K562 (cell line): ENCODE data around the gene CHST12. TPM values are rescaled to one million over a fixed set of nuclear protein-coding genes. Genes with fewer than 3 reads are reported as not detected.
A peak's percentile ranks its signal among the peaks of the same experiment; 100 is the strongest.
"Not testable (repeated sequence)": the region's sequence is repeated elsewhere in the genome, so short reads cannot be mapped to it uniquely, and the experiment has no call there.

ENCODE experiments used
- ATAC-seq: fragments of 200-7000 bp; cut with Tn5 transposase; 3 replicates; pipeline ENCODE4 v1.9.1; 2020; ENCODE audit warnings: moderate library complexity
- BruUV-seq: library from RNA; stranded (reverse); fragments of 400-500 nt; replicated peaks from 2 replicates; lab custom pipeline; 2021; lab: Mats Ljungman, UMichigan
- CTCF ChIA-PET: fragments of 300-600 bp; formaldehyde crosslinking; extraction: SDS; loops from one replicate; lab custom pipeline; 2021; ENCODE audit warnings: low intra/inter-chr PET ratio; lab: Yijun Ruan, JAX
- POLR2A ChIA-PET: fragments of 300-600, 350-650 bp; sonication (Branson Sonifier 250); formaldehyde crosslinking; extraction: SDS; loops from one replicate; lab custom pipeline; 2021; ENCODE audit warnings: antibody characterized with exemption, inconsistent platforms; lab: Yijun Ruan, JAX
- DNase-seq, 4 experiments: peaks; one replicate each; pipeline versions ENCODE4 v3.0.0 to v3.0.0-alpha.2; 2011 to 2018; ENCODE audit warnings: low spot score in 3 of 4, mixed read lengths in 3 of 4; ENCODE audit errors: extremely low read depth in 1 of 4
- FAIRE-seq: peaks from 2 replicates; lab custom pipeline; 2011; peaks lifted over from hg19 to GRCh38; lab: Jason Lieb, UNC
- H2AFZ ChIP-seq: 2 replicates; pipeline ENCODE4 v1.6.0; 2011; ENCODE audit warnings: low read depth, low read length, control low read depth, inconsistent platforms
- H3K27ac ChIP-seq: fragments of 200-600 bp; 3 replicates; pipeline ENCODE4 v1.8.0; 2011; ENCODE audit warnings: low read depth, mild to moderate bottlenecking, control low read depth, inconsistent platforms, low read length, moderate library complexity, mixed read lengths; ENCODE audit errors: extremely low read depth
- H3K27me3 ChIP-seq, 2 experiments: fragments of 300-600 bp in 1 of 2; 2 replicates in 1 of 2; 3 replicates in 1 of 2; pipeline versions ENCODE4 v1.6.0 to v1.8.0; 2011; ENCODE audit warnings: inconsistent platforms in 2 of 2, low read length in 2 of 2, mild to moderate bottlenecking in 1 of 2, mixed read lengths in 1 of 2, moderate library complexity in 1 of 2; ENCODE audit not compliant: control insufficient read depth in 2 of 2, insufficient read depth in 2 of 2
- H3K36me3 ChIP-seq: fragments of 300-600 bp; 3 replicates; pipeline ENCODE4 v1.8.0; 2011; ENCODE audit warnings: mild to moderate bottlenecking, low read length, inconsistent platforms; ENCODE audit not compliant: control insufficient read depth, insufficient read depth
- H3K4me1 ChIP-seq, 2 experiments: fragments of 200-600 bp in 1 of 2; replicated peaks in 1 of 2; 2 replicates in 1 of 2; 3 replicates in 1 of 2; pipeline versions ENCODE4 v1.5.1 to v1.8.0; 2011; ENCODE audit warnings: inconsistent platforms in 2 of 2, low read length in 2 of 2, mild to moderate bottlenecking in 1 of 2, mixed read lengths in 1 of 2, moderate library complexity in 1 of 2; ENCODE audit not compliant: control insufficient read depth in 2 of 2, insufficient read depth in 2 of 2
- H3K4me2 ChIP-seq: 2 replicates; pipeline ENCODE4 v1.6.1; 2011; ENCODE audit warnings: low read length, control low read depth, inconsistent platforms, mixed read lengths; ENCODE audit not compliant: insufficient read depth
- H3K4me3 ChIP-seq: fragments of 200-600 bp; sonication (generic), shearing (Covaris generic); 2 replicates; pipeline ENCODE4 v1.5.1; 2016; ENCODE audit warnings: control low read depth, inconsistent platforms
- H3K79me2 ChIP-seq: fragments of 200-600 bp; 3 replicates; pipeline ENCODE4 v1.8.0; 2011; ENCODE audit warnings: low read length, inconsistent platforms; ENCODE audit not compliant: control insufficient read depth, insufficient read depth
- H3K9ac ChIP-seq, 2 experiments: 2 replicates each; pipeline versions ENCODE4 v1.6.0 to v1.6.1; 2011; ENCODE audit warnings: low read depth in 2 of 2, low read length in 2 of 2, control low read depth in 1 of 2, inconsistent platforms in 1 of 2, mild to moderate bottlenecking in 1 of 2, mixed read lengths in 1 of 2; ENCODE audit not compliant: insufficient read depth in 1 of 2
- H3K9me1 ChIP-seq: one replicate; pipeline ENCODE4 v1.6.0; 2011; ENCODE audit warnings: inconsistent platforms, mild to moderate bottlenecking, low read length, moderate library complexity; ENCODE audit not compliant: control insufficient read depth, insufficient read depth
- H3K9me3 ChIP-seq: replicated peaks from 2 replicates; pipeline ENCODE4 v1.5.1; 2011; ENCODE audit warnings: low read depth, low read length, inconsistent platforms; ENCODE audit not compliant: control insufficient read depth, insufficient read depth
- H4K20me1 ChIP-seq: replicated peaks from 2 replicates; pipeline ENCODE4 v1.6.1; 2011; ENCODE audit warnings: low read length, inconsistent platforms, mixed read lengths; ENCODE audit not compliant: control insufficient read depth, insufficient read depth
- FOXA3 ChIP-seq, 2 experiments: fragments of 450-650 bp in 1 of 2; sonication (generic) in 1 of 2; formaldehyde crosslinking; IDR thresholded peaks in 1 of 2; conservative IDR thresholded peaks in 1 of 2; 2 replicates each; pipeline versions ENCODE4 v1.4.0 to v1.8.0; 2020 to 2022; ENCODE audit warnings: mild to moderate bottlenecking in 2 of 2, missing genetic modification reagents in 1 of 2
- POLR2A ChIP-seq: fragments of 450-650 bp; conservative IDR thresholded peaks from 2 replicates; pipeline ENCODE4 v1.6.1; 2016
- POLR2G ChIP-seq: fragments of 200-400 bp; formaldehyde crosslinking; IDR thresholded peaks from 2 replicates; pipeline ENCODE4 v1.6.1; 2017; ENCODE audit warnings: low read depth, mild to moderate bottlenecking, antibody characterized with exemption, low read length, moderate library complexity
- RBFOX2 ChIP-seq: fragments of 200-400 bp; formaldehyde crosslinking; IDR thresholded peaks from 2 replicates; pipeline ENCODE4 v1.6.1; 2017; ENCODE audit warnings: low read depth, mild to moderate bottlenecking, low read length, moderate library complexity
- RBM22 ChIP-seq: fragments of 200-400 bp; formaldehyde crosslinking; IDR thresholded peaks from 2 replicates; pipeline ENCODE4 v1.6.1; 2018; ENCODE audit warnings: low read length, low read depth; ENCODE audit not compliant: poor library complexity, severe bottlenecking
- RUNX1 ChIP-seq: sonication (generic); IDR thresholded peaks from 2 replicates; pipeline ENCODE4 v1.6.1; 2016; ENCODE audit warnings: antibody characterized with exemption, low read depth
- ZNF197 ChIP-seq: fragments of 200-800 bp; sonication (Bioruptor generic); IDR thresholded peaks from 2 replicates; pipeline ENCODE4 v1.6.1; 2016; ENCODE audit warnings: low read depth, missing genetic modification characterization, missing compliant biosample characterization
- WGBS: fragments of 100-300 bp; shearing (Covaris generic); methylation state at CpG from one replicate; pipeline ENCODE4 v1.1.6; 2016; ENCODE audit warnings: low coverage, mixed read lengths; ENCODE audit not compliant: insufficient coverage; ENCODE audit errors: missing lambda C conversion rate; 5-methylcytosine and 5-hydroxymethylcytosine counted together
- in situ Hi-C: fragments of 300-500 bp; cut with MboI; formaldehyde crosslinking; loops from 4 replicates; pipeline ENCODE4 v1.15.0; 2018; ENCODE audit warnings: inconsistent platforms, mixed read lengths
- intact Hi-C: fragments of 100-400 bp; cut with micrococcal nuclease; formaldehyde crosslinking; loops from 2 replicates; pipeline ENCODE4 v1.14.2; 2022
- polyA plus RNA-seq, 8 experiments: library from polyadenylated mRNA; depleted of rRNA in 4 of 8; stranded (reverse) in 5 of 8; unstranded in 3 of 8; fragments of >200 nt; fragmentation: Nextera tagmentation in 2 of 8; fragmentation: Illumina TruSeq in 1 of 8; extraction: Ambion mirVana in 2 of 8; extraction: Trizol in 1 of 8; gene quantifications; 2 replicates each; pipeline versions ENCODE4 v1.2.1 to v1.2.3, GENCODE V29; 2011 to 2014; ENCODE audit warnings: inconsistent platforms in 1 of 8, missing spikeins in 1 of 8
- total RNA-seq, 7 experiments: library from RNA; depleted of rRNA in 6 of 7; stranded (reverse); fragments of >200 nt in 6 of 7; fragmentation: Illumina TruSeq in 2 of 7; extraction: Trizol in 2 of 7; gene quantifications; 2 replicates each; pipeline versions ENCODE4 v1.2.1 to v1.2.3, GENCODE V29; 2011 to 2021; ENCODE audit warnings: low replicate concordance in 1 of 7

CHST12 gene
- total and polyA plus RNA-seq, 9 of the 15 experiments (the other 6 are each of a cell fraction or from before 2014, with no cell fraction given): 0.18 to 19.8 (median 3.6) TPM

- peaks cover 25% of the 10 kb centered on the region for H4K20me1 ChIP-seq
- TF ChIP-seq RBM22: peak; percentile 38
- TF ChIP-seq FOXA3 (CRISPR knock-in tag; conservative IDR thresholded peaks at IDR 0.05 in 1 of 2, IDR thresholded peaks at IDR 0.05 in 1 of 2): no peak
- no peak for TF ChIP-seq RUNX1
- TF ChIP-seq POLR2G: peak; percentile 54
- peak; percentile 42 for TF ChIP-seq RBFOX2
- TF ChIP-seq ZNF197 (CRISPR knock-in tag): no peak
- TF ChIP-seq POLR2A: peak; percentile 53
- H3K9me1 ChIP-seq: no peaks in the 10 kb centered on the region
- H3K27me3 ChIP-seq: no peaks in the 10 kb centered on the region
- DNase-seq (no peak), FAIRE-seq (no peak), ATAC-seq (no peak)
- H3K4me1 ChIP-seq: peaks cover 0 to 16% of the 10 kb centered on the region in 2 experiments; a peak in 1 of 5 replicates
- BruUV-seq: no TSS peak
- no peak overlapping the region for H3K4me3 ChIP-seq
- H3K9ac ChIP-seq: peak overlapping the region in 1 of 2 experiments; percentile 3; a peak in 1 of 4 replicates
- ChIA-PET CTCF (no interaction called here), POLR2A (interaction anchor here (0.5 to 1.5 kb wide), 8 partner anchors 16 to 91 kb away, joined by 3 to 6 read pairs (median 4); partner anchors contain the start of gene EIF3B)
- intact Hi-C loops (loop anchor here (10.0 kb wide), 1 partner anchor 58 kb away; no protein-coding TSS in a partner anchor), in situ Hi-C loops (no loop called here)
- H3K79me2 ChIP-seq: peaks cover 48% of the 10 kb centered on the region
- H3K27ac ChIP-seq: no peak overlapping the region
- WGBS: 98% methylated on average over 26 of the region's 27 CpGs
- no peaks in the 10 kb centered on the region for H3K9me3 ChIP-seq
- no peak overlapping the region for H2AFZ ChIP-seq
- H3K4me2 ChIP-seq: no peak overlapping the region
- H3K36me3 ChIP-seq: peaks cover 96% of the 10 kb centered on the region
These were observed 26.9 kb upstream of the CHST12 start for GRCh38 chr7:2376351-2377154.

GRCh38 chr7:2377492-2377891 lies 25.9 kb upstream of the CHST12 start:
- ATAC-seq, H3K9me3 ChIP-seq, DNase-seq, H3K4me3 ChIP-seq, H3K27ac ChIP-seq, H3K4me2 ChIP-seq, H3K9me1 ChIP-seq, in situ Hi-C loops, CTCF ChIA-PET, H3K27me3 ChIP-seq, H3K9ac ChIP-seq, FAIRE-seq, H2AFZ ChIP-seq, BruUV-seq: not testable (repeated sequence)
- intact Hi-C loops: loop anchor here (10.0 kb wide), 1 partner anchor 57 kb away; no protein-coding TSS in a partner anchor
- Histone ChIP-seq H4K20me1 (peaks cover 24% of the 10 kb centered on the region), H3K79me2 (peaks cover 43% of the 10 kb centered on the region), H3K36me3 (peaks cover 95% of the 10 kb centered on the region), H3K4me1 (peaks cover 0 to 20% of the 10 kb centered on the region in 2 experiments; a peak in 1 of 5 replicates)
- WGBS: no CpG with 5 or more reads among the region's 18 CpGs
- POLR2A ChIA-PET: interaction anchor here (1.0 to 1.5 kb wide), 2 partner anchors 15 to 22 kb away, joined by 3 to 5 read pairs; no protein-coding TSS in a partner anchor

- H3K4me3 ChIP-seq, ATAC-seq, BruUV-seq, H3K27me3 ChIP-seq, H3K4me2 ChIP-seq, FAIRE-seq, H3K9me3 ChIP-seq, H3K27ac ChIP-seq, DNase-seq, in situ Hi-C loops, H3K9ac ChIP-seq, CTCF ChIA-PET, H3K9me1 ChIP-seq, H2AFZ ChIP-seq: not testable (repeated sequence)
- POLR2A ChIA-PET: interaction anchor here (1.2 kb wide), 1 partner anchor 13 kb away, joined by 3 read pairs; no protein-coding TSS in a partner anchor
- Histone ChIP-seq H3K4me1 (peaks cover 0 to 25% of the 10 kb centered on the region in 2 experiments; a peak in 1 of 5 replicates), H3K79me2 (peaks cover 38% of the 10 kb centered on the region), H4K20me1 (peaks cover 19% of the 10 kb centered on the region), H3K36me3 (peaks cover 92% of the 10 kb centered on the region)
- 96% methylated on average over 8 of the region's 18 CpGs for WGBS
- intact Hi-C loops: loop anchor here (10.0 kb wide), 1 partner anchor 57 kb away; no protein-coding TSS in a partner anchor
These were observed 25.3 kb upstream of the CHST12 start for GRCh38 chr7:2378125-2378524.
